ENCODE data around the gene FBN3.

GRCh38 chr19:8148088-8148409, 1.3 kb downstream of the FBN3 start:
- TF ChIP-seq CTCF (IDR thresholded peaks at IDR 0.05; ENCODE audit: poor library complexity, severe bottlenecking) (no peak), RAD21 (conservative IDR thresholded peaks at IDR 0.05) (no peak), EZH2 (IDR thresholded peaks at IDR 0.05; ENCODE audit: borderline replicate concordance, insufficient read depth, low read length, poor library complexity, severe bottlenecking) (no peak)

Measured in neural cell (in vitro differentiated cells).